Suppressor macrophage (primary cell): ENCODE data around the gene HSP90AA1.
"Not testable (repeated sequence)": the region's sequence is repeated elsewhere in the genome, so short reads cannot be mapped to it uniquely, and the experiment has no call there.

ENCODE experiments used
- DNase-seq, 4 experiments: peaks; one replicate each; pipeline ENCODE4 v3.0.0-alpha.2; 2020 to 2022

The HSP90AA1 gene

DNA sequence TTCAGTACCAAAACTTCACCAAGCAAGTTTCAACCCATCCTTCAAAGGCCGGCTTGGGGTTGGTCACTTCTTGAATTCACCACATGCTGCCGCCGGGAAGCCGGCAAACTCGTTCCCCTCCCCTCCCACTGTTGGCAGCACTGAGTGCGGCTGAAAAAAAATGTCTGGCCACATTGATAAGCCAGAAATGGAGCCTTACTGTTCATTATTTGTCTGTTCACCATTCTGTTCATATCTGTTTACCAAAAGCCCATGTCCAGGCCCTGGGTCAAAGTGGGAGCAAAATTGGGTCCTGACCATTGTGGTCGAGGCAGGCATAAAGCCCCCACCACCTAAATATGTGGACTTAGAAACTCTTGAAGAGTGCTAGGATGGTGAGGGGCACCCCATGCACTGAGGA, 7.3 kb upstream of the HSP90AA1 start:
- no peak for DNase-seq

- no peak for DNase-seq
These were observed 6.0 kb upstream of the HSP90AA1 start for GRCh38 chr14:102092806-102093205.

- no peak for DNase-seq
These were observed 3.9 kb upstream of the HSP90AA1 start for GRCh38 chr14:102090713-102091112.

DNA sequence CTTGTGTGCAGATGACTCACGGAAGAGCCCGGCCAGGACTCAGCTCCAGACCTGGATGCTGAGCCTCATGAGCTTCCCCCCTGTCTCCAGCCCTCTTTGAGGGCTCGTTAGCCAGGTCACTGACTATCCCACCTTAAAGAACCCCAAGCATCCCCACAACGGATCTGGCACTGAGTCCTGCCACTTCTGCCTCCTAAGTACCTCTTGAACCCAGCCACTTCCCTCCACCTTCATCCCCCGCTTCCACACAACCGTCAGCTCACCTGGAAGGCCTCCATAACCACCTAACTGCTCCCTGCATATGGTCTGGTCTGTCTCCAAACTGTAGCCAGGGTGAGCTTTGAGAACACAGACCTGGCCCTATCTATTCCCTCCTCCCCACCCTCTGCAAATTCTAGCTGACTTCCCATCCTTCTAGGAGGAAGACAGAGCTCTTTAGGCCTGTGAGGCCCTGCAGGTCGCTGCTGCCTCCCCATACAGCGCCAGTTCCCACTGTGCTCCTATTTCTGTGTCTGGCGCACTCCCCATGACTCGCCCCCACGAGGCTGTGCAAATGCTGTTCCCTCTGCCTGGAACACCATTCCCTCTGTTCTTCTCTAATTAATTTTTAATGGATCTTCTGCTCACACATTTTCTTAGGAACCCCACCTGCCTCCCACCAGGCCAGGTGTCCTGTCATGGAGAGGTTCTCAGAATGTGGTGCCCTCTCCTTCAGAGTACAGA, 2.9 kb upstream of the HSP90AA1 start:
- DNase-seq: no peak

- peak; percentile 88 to 94 (median 92) for DNase-seq
These were observed 1.4 kb upstream of the HSP90AA1 start for GRCh38 chr14:102088012-102088792.

- no peak for DNase-seq
These were observed 843 bp upstream of the HSP90AA1 start for GRCh38 chr14:102087762-102088011.

DNA sequence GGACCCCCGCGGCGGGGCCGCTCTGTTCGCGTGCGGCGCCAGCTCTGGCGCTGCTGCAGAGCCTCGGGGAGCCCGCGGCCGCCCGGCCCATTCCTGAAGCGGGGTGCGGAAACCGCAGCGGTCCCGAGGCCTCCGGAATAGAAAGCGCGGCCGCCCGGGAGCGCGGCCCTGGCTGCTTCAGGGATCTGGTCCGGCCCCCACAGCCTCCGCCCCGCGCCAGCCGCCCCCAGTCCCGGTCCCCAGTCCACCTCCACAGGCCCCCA, 204 bp downstream of the HSP90AA1 start:
- DNase-seq: no peak

DNA sequence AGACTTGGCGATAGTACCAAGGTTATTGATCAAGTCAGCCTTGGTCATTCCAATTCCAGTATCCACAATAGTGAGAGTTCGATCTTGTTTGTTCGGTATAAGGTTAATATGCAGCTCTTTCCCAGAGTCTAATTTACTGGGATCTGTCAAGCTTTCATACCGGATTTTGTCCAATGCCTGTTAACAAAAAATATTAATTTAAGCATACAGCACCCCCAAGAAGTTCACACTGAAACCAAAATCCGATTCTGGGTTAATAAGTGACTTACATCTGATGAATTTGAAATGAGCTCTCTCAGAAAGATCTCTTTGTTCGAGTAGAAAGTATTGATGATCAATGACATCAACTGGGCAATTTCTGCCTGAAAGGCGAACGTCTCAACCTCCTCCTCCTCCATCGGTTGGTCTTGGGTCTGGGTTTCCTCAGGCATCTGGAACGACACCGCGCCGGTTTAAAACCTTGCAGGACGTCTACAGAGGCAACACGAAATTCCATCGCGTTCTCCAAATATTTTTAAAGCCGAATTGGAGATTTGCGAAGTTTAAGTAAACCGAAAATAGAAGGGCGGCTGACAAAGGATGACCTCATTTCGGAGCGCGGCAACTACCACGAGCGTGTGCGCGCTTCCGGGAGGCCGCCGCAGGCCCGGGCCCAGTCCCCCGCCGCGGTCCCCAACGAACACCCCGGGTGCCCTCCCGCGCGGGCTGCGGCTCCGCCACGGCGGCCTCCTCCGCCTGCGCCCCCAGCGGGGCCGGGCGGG, 716 bp downstream of the HSP90AA1 start:
- DNase-seq: peak; percentile 68 to 85 (median 76)

- DNase-seq: no peak
These were observed 1.4 kb downstream of the HSP90AA1 start for GRCh38 chr14:102085488-102085887.

DNA sequence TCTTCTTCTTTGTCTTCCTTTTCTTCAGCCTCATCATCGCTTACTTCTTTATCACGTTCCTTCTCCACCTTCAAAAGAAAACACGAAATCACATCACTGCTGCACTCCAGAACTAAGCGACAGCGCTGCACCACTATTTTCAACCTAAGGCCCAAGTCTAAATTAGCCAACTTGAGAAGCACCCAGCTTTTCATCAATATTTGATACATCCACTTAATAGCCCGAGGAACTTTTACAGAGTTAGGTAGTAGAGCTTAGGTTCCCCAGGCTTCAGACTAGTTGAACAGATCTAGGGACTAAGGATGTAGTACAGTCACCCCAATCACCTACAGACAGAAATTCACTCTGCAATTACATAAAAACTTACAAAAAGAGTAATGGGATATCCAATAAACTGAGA, 1.9 kb downstream of the HSP90AA1 start:
- no peak for DNase-seq

DNA sequence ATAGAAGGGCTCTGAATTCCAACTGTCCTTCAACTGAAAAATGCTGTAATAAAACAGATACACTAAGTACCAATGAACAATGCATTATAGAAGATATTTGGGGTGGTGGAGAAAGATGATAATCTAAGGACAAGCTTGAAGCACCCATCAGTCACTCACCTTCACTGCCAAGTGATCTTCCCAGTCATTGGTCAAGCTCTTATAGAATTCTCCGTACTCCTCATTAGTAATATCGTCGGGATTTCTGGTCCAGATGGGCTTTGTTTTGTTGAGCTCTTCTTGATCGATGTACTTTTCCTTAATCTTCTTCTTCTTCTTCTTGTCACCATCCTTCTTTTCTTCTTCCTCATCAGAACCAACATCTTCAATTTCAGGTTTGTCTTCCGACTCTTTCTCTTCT, 2.3 kb downstream of the HSP90AA1 start:
- not testable (repeated sequence) for DNase-seq

- no peak for DNase-seq
These were observed 5.4 kb downstream of the HSP90AA1 start for GRCh38 chr14:102081231-102082080.

DNA sequence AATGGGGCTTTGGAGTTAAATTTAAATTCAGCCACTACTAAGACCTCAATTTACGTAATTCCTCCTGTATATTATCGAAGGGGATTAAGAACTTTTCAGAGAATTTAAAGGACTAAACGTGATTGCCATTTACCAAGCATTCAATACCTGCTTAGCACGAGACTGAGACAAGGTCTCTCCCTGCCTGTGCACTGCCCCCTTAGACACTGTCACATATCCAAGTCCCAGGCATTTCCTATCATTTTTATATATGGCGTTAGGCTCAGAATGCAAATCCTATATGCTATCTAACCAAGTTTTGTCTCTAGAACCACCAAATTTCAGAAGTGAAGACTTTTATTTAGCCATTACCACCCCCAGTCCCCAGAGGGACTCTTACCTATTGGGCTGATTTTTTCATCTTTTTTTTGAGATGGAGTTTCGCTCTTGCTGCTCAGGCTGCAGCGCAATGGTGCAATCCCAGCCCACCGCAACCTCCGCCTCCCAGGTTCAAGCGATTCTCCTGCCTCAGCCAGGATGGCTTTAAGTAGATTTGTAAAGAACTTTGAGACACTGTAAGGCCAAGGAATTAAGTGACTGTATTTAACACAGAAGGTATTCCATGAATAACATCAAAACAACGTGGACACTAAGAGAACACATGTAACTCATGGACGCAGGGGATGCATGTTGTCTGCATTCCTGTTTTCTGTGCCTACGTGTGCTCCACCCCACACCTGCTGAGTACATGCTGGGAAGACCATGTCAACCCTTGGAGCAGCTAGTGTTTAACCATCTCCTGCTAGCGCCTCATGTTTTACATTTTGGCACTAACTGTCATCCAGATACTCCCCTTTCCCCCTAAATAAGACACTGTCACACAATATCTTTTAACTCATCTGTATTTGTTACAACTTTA, 6.4 kb downstream of the HSP90AA1 start:
- DNase-seq: no peak

DNA sequence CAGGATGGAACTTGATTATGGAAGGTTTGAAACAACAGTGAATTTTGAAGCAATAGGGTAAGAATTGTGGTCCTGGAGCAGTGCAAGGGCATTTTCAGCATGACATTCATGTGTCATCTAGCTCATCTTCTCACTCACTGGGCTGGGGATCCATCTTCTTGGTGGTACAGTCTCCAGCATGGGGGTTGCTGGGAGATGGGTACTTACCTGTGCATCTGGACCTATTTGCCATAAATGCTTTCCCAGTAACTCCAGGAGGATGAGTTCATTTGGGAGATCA, 7.2 kb downstream of the HSP90AA1 start:
- DNase-seq: no peak

DNA sequence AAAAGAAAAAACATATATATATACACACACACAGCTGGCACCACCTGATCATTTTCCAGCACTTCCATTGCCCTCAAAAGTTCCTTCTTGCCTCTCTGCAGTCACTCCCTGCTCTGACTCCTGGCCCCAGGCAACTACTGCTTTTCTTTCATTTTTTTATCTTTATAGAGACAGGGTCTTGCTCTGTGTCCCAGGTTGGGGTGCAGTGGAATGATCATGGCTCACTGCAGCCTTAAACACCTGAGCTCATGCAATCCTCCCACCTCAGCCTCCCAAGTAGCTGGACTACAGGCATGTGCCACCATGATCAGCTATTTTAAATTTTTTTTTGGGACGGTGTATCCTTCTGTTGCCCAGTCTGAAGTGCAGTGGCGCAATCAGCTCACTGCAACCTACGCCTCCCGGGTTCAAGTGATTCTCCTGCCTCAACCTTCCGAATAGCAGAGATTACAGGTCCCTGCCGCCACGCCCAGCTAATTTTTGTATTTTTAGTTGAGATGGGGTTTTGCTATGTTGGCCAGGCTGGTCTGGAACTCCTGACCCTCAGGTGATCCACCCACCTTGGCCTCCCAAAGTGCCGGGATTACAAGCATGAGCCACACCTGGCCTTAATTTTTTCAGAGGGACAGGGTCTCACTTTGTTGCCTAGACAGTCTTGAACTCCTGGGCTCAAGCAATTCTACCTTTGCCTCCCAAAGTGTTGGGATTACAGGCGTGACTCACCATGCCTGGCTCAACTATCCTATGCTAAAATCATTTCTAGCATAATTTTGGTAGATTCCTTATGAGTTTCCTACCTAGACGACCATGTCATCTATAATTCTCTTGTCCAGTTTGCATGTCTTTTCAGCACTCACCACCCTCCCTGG, 7.8 kb downstream of the HSP90AA1 start:
- DNase-seq: no peak

GRCh38 chr14:102078361-102078791, 8.5 kb downstream of the HSP90AA1 start:
- DNase-seq: not testable (repeated sequence)

- no peak for DNase-seq
These were observed 9.5 kb downstream of the HSP90AA1 start for GRCh38 chr14:102077382-102077709.

- DNase-seq: no peak
These were observed 11.7 kb downstream of the HSP90AA1 start for GRCh38 chr14:102075155-102075554.

- no peak for DNase-seq
These were observed 12.4 kb downstream of the HSP90AA1 start for GRCh38 chr14:102074415-102074964.

DNA sequence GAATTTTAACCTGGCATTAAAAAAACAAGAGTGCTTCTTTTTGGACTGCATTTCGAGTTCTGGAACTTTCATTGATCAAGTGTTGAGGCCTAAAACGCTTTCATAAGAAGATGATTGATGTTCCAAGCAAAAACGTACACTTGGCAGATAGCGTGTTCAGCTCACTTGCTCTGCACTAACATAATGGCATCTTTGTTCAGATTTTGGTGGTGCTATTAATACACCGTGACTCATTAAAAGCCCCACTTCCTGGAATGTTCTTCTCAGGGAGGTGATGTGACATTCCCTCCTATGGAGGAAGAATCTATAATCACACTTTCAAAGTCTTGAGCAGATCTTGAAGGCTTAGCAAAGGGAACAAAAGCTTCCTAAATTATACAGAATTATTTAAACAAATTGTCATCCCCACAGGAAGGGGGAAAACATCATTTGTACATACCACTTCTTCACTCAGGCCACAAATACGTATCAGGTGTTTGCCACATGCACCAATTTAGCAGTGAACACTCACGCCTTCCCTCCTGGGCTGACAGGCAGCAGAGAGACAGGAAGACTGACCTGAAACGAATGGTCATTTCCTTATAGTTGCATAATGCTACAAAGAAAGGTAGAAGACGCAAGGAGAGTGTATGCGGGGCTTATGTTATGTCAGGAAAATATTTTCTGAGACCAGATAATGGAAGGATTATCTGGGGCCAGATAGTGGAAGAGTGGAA, 15.4 kb downstream of the HSP90AA1 start:
- no peak for DNase-seq
